OCI-LY1 (cell line): Measurements from ENCODE around the gene TMEM167B.

Experiments
- CTCF ChIP-seq: fragments of 200-600 bp; sonication (generic), shearing (Covaris generic); IDR thresholded peaks from 2 replicates; pipeline ENCODE4 v1.5.1; 2017; ENCODE audit warnings: mild to moderate bottlenecking, antibody characterized with exemption, low read length, moderate library complexity, mixed read lengths
- EZH2 ChIP-seq: fragments of 200-600 bp; sonication (generic), shearing (Covaris generic); IDR thresholded peaks from 2 replicates; pipeline ENCODE4 v1.8.0; 2017; ENCODE audit warnings: borderline replicate concordance, mixed run types, mild to moderate bottlenecking, antibody characterized with exemption, low read length, moderate library complexity, mixed read lengths

- TF ChIP-seq CTCF (no peak), EZH2 (no peak)
Measured at GRCh38 chr1:109046671-109047070, 43.9 kb upstream of the TMEM167B start.
